T-cell (primary cell): ENCODE data around the gene DDAH2. TPM values are rescaled to one million over a fixed set of nuclear protein-coding genes. Genes with fewer than 3 reads are reported as not detected.

ENCODE experiments used
- ATAC-seq, 4 experiments: fragments of 200-7000 bp in 3 of 4; fragments of 150-1000 bp in 1 of 4; cut with Tn5 transposase; replicated peaks in 1 of 4; 1 replicate in 3 of 4; 2 replicates in 1 of 4; pipeline ENCODE4 v1.10.0; 2021; ENCODE audit warnings: moderate library complexity in 3 of 4, mild to moderate bottlenecking in 2 of 4, moderate number of reproducible peaks in 1 of 4
- CTCF ChIA-PET, 2 donors: fragments of 300-600 bp; sonication (Branson Sonifier 250); formaldehyde crosslinking; loops; one replicate each; lab custom pipeline; 2022; ENCODE audit warnings: antibody characterized with exemption in 2 of 2; lab: Charles Lee
- POLR2A ChIA-PET, 2 donors: fragments of 300-600 bp; sonication (Branson Sonifier 250); formaldehyde crosslinking; loops; one replicate each; lab custom pipeline; 2022; ENCODE audit warnings: antibody characterized with exemption in 2 of 2; lab: Charles Lee
- DNase-seq, 35 experiments: peaks; one replicate each; pipeline versions ENCODE4 v3.0.0 to v3.0.0-alpha.2; 2013 to 2023
- H3K27ac ChIP-seq: one replicate; pipeline ENCODE4 v1.5.1; 2013; ENCODE audit warnings: low read length
- H3K27me3 ChIP-seq, 2 experiments: replicated peaks in 1 of 2; 1 replicate in 1 of 2; 2 replicates in 1 of 2; pipeline versions ENCODE4 v1.6.1 to v1.7.0; 2013; ENCODE audit warnings: low read length in 1 of 2, mixed read lengths in 1 of 2; ENCODE audit not compliant: control insufficient read depth in 2 of 2, insufficient read depth in 2 of 2; ENCODE audit errors: extremely low read depth in 1 of 2
- H3K36me3 ChIP-seq, 2 donors: 1 replicate in 1 of 2; 2 replicates in 1 of 2; pipeline versions ENCODE4 v1.6.1 to v1.7.0; 2013; ENCODE audit warnings: low read length in 1 of 2; ENCODE audit not compliant: control insufficient read depth in 2 of 2, insufficient read depth in 1 of 2; ENCODE audit errors: extremely low read depth in 1 of 2
- H3K4me1 ChIP-seq, 2 experiments: 1 replicate in 1 of 2; 2 replicates in 1 of 2; pipeline versions ENCODE4 v1.6.1 to v1.7.0; 2013; ENCODE audit warnings: low read length in 2 of 2, mixed read lengths in 1 of 2; ENCODE audit not compliant: insufficient read depth in 2 of 2, control insufficient read depth in 1 of 2; ENCODE audit errors: extremely low read depth in 1 of 2
- H3K4me3 ChIP-seq, 2 donors: 1 replicate in 1 of 2; 2 replicates in 1 of 2; pipeline versions ENCODE4 v1.5.1 to v1.7.0; 2013; ENCODE audit warnings: mild to moderate bottlenecking in 2 of 2, low read length in 1 of 2, moderate library complexity in 1 of 2; ENCODE audit not compliant: control insufficient read depth in 1 of 2; ENCODE audit errors: extremely low read depth in 1 of 2
- H3K9me3 ChIP-seq: 2 replicates; pipeline ENCODE4 v1.7.0; 2013
- H3K27ac Mint-ChIP-seq, 2 donors: one replicate each; pipeline ENCODE4 v1.8.0; 2020 to 2021; ENCODE audit warnings: mild to moderate bottlenecking in 2 of 2, mixed read lengths in 2 of 2
- H3K27me3 Mint-ChIP-seq, 2 donors: one replicate each; pipeline ENCODE4 v1.8.0; 2021 to 2022; ENCODE audit warnings: mixed read lengths in 2 of 2
- H3K36me3 Mint-ChIP-seq: one replicate; pipeline ENCODE4 v1.8.0; 2021; ENCODE audit warnings: mixed read lengths
- H3K4me1 Mint-ChIP-seq, 3 donors: one replicate each; pipeline ENCODE4 v1.8.0; 2020 to 2022; ENCODE audit warnings: mixed read lengths in 3 of 3, mild to moderate bottlenecking in 1 of 3
- H3K4me3 Mint-ChIP-seq, 3 donors: one replicate each; pipeline ENCODE4 v1.8.0; 2020 to 2022; ENCODE audit warnings: mild to moderate bottlenecking in 3 of 3, mixed read lengths in 3 of 3, moderate library complexity in 3 of 3
- H3K9me3 Mint-ChIP-seq, 3 donors: one replicate each; pipeline ENCODE4 v1.8.0; 2020 to 2022; ENCODE audit warnings: mixed read lengths in 3 of 3
- WGBS: methylation state at CpG from one replicate; pipeline ENCODE4 v1.1.5; 2013; ENCODE audit warnings: missing lambda C conversion rate; ENCODE audit not compliant: insufficient coverage; 5-methylcytosine and 5-hydroxymethylcytosine counted together
- total RNA-seq, 35 experiments: library from RNA in 6 of 35; stranded (reverse) in 6 of 35; fragments of 120-200 nt in 1 of 35; gene quantifications; one replicate each; pipeline versions ENCODE4 v1.2.1 to v1.2.4 and lab custom pipeline; 2013 to 2026

DDAH2 gene, protein sequence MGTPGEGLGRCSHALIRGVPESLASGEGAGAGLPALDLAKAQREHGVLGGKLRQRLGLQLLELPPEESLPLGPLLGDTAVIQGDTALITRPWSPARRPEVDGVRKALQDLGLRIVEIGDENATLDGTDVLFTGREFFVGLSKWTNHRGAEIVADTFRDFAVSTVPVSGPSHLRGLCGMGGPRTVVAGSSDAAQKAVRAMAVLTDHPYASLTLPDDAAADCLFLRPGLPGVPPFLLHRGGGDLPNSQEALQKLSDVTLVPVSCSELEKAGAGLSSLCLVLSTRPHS
- total RNA-seq (10 to 100 TPM in 4 of 5 donors, 1 to 10 TPM in 1; 9.0 to 13.2 (median 11.5) TPM), total RNA-seq (lab: John Stamatoyannopoulos, UW) (2.4 to 13.5 (median 7.3) reads per million in 29 experiments)
- 9.4 TPM for total RNA-seq (2013)

DNA sequence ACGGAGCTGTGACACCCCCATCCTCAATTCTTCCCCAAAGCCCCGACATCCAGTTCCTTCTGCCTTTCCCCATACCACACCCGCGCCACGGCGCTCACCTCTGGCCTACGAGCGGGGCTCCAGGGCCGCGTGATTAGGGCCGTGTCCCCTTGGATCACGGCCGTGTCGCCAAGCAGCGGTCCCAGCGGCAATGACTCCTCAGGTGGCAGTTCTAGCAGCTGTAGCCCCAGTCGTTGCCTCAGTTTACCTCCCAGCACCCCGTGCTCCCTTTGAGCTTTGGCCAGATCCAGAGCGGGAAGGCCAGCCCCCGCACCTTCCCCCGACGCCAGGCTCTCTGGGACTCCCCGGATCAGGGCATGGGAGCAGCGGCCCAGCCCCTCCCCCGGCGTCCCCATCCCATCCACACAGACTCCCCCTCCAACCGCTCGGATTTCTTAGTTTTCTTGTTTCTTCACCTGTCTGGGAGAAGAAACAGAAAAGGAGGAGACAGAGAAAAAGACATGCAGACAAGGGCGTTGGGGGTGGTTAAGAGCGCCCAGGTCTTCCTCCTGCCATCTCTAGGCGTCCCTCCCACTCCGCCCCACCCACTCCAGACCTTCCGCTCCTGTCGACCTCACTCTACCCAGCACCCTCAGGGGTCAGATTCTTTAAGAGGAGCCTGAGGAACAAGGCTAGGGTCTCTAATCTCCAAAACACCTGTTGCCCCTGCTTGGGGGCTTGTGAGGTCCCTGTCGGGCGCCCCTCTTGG, at the start of gene DDAH2:
Gene DDAH2, minus strand, starts transcription at position 533 of the 748 bp plus-strand sequence. Its CDS starts 138 bp downstream, at position 395.
- H3K27me3 ChIP-seq, result no peaks in the 10 kb centered on the region
- DNase-seq (no peak), ATAC-seq (peak; percentile 12 to 33 (median 19))
- H3K4me3 ChIP-seq, result peak within 1 kb of the TSS; percentile 88 to 95
- WGBS, result 48% methylated on average over 26 of the region's 36 CpGs
- H3K27ac ChIP-seq, result peak within 1 kb of the TSS; percentile 22
- peak within 1 kb of the TSS; percentile 86 to 90 for H3K27ac Mint-ChIP-seq
- H3K36me3 Mint-ChIP-seq, result peaks cover 19% of the 10 kb centered on the region
- H3K36me3 ChIP-seq, result peaks cover 4 to 32% of the 10 kb centered on the region in 2 donors
- no peaks in the 10 kb centered on the region for H3K9me3 ChIP-seq
- H3K27me3 Mint-ChIP-seq, result no peaks in the 10 kb centered on the region
- peak within 1 kb of the TSS; percentile 94 to 96 (median 94) for H3K4me3 Mint-ChIP-seq
- ChIA-PET POLR2A (interaction anchor here in 1 of 2 donors (0.7 kb wide), 2 partner anchors 44 to 166 kb away, joined by 5 to 9 read pairs; no protein-coding TSS in a partner anchor), CTCF (interaction anchor here (0.6 to 2.3 kb wide), 12 partner anchors 9 to 134 kb away, joined by 3 to 29 read pairs (median 4); partner anchors contain the start of genes HSPA1A (in 1 of the 2), HSPA1L (in 1 of the 2), LSM2 (in 1 of the 2) and MSH5 (in 1 of the 2))
- peaks cover 46 to 60% (median 58%) of the 10 kb centered on the region in 3 donors for H3K4me1 Mint-ChIP-seq
- peaks cover 13 to 52% of the 10 kb centered on the region in 2 experiments for H3K4me1 ChIP-seq
- no peaks in the 10 kb centered on the region for H3K9me3 Mint-ChIP-seq

DNA sequence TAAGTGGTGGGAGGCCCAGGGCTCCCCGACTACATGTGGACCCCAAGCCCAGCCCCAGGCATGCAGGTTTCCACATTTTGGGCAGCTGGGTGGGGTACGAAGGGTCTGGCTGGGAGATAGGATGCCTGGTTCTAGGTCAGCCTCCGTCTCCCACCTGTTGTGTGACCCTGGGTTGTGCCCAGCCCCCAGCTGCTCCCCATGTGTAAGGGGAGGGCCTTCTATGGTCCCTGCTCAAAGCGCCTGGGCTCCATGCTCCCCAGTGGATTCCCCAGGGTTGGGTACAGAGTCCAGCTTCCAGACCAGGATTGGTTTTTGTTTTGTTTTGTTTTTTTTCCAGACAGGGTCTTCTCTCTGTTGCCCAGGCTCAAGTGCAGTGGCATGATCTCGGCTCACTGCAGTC, 49.1 kb upstream of the DDAH2 start:
- ATAC-seq (no peak), DNase-seq (no peak)
- H3K36me3 Mint-ChIP-seq, result peaks cover 19% of the 10 kb centered on the region
- H3K27me3 Mint-ChIP-seq, result no peaks in the 10 kb centered on the region
- H3K4me3 ChIP-seq, result no peak overlapping the region
- POLR2A ChIA-PET, result no interaction called here
- no peak overlapping the region for H3K27ac ChIP-seq
- H3K4me1 ChIP-seq, result peaks cover under 1 to 44% of the 10 kb centered on the region in 2 experiments
- no peak overlapping the region for H3K4me3 Mint-ChIP-seq
- H3K27ac Mint-ChIP-seq, result no peak overlapping the region
- no peaks in the 10 kb centered on the region for H3K9me3 ChIP-seq
- 87% methylated on average over 5 of the region's 5 CpGs for WGBS
- H3K4me1 Mint-ChIP-seq, result peaks cover 23 to 32% (median 24%) of the 10 kb centered on the region in 3 donors
- no peaks in the 10 kb centered on the region for H3K9me3 Mint-ChIP-seq
- H3K36me3 ChIP-seq, result peaks cover 20 to 43% of the 10 kb centered on the region in 2 donors
- CTCF ChIA-PET, result interaction anchor here in 1 of 2 donors (0.6 kb wide), 1 partner anchor 87 kb away, joined by 3 read pairs; no protein-coding TSS in a partner anchor
- H3K27me3 ChIP-seq, result no peaks in the 10 kb centered on the region

DNA sequence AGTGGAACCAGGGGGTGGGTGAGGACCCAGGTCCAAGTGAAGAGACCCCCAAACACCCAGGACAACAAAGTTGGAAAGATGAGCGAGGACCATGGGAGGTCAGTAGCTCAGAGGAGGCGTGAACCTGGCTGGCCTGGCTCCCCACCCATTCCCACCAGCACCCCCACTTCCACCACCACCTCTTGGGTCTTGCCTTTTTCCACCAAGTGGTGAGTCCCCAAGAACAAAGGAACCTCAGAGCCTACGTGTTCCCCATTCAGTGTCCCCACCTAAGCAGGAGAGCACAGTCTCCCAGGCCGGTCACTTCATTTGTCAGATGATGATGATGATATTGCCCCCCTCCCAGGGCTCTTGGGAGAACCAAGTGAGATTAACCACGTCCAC, 48.6 kb upstream of the DDAH2 start:
- ATAC-seq (no peak), DNase-seq (no peak)
- Mint-ChIP-seq H3K4me1 (peaks cover 28 to 37% (median 29%) of the 10 kb centered on the region in 3 donors), H3K4me3 (no peak overlapping the region), H3K9me3 (no peaks in the 10 kb centered on the region), H3K27ac (peak overlapping the region in 1 of 2 donors; percentile 28), H3K36me3 (peaks cover 15% of the 10 kb centered on the region), H3K27me3 (no peaks in the 10 kb centered on the region)
- 100% methylated on average over 3 of the region's 5 CpGs for WGBS
- Histone ChIP-seq H3K4me1 (peaks cover 5 to 49% of the 10 kb centered on the region in 2 experiments), H3K36me3 (peaks cover 20 to 39% of the 10 kb centered on the region in 2 donors), H3K4me3 (no peak overlapping the region), H3K27ac (peak overlapping the region; percentile 54), H3K9me3 (no peaks in the 10 kb centered on the region), H3K27me3 (no peaks in the 10 kb centered on the region)
- ChIA-PET POLR2A (no interaction called here), CTCF (interaction anchor here in 1 of 2 donors (0.6 to 0.7 kb wide), 3 partner anchors 52 to 87 kb away, joined by 3 to 4 read pairs (median 3); no protein-coding TSS in a partner anchor)

DNA sequence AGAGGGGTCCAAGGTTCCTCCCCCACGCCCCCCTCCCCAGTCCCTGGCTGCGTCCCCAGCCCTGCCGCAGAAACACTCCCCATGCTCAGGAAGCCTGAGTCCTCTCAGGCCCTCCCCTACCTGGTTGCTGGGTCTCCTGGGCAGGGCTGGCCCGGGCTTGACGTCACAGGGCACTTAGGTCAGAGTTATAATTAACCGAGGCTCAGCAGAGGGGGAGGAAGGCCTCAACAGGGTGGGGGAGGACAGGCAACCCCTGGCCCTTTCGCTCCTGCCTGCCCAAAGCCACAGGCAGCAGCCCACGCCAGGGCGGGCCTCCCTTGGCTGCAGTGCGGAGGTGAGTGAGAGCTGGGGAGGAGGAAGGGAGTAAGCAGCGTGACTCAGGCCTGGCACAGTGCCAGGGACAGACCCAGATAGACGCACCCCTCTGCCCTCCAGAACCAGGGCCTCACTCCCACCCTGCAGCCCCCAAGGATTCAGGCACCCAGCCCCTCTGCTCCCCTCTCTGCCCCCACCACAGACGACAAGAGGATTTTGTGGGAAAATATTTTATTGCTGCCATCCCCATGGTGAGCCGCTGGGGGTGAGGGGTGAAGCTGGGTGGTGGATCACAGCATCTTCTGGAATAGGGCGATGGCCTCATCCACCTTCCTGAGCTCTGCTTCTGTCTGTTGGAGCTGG, 48.0 kb upstream of the DDAH2 start, which contains the start of gene VWA7:
Gene VWA7, minus strand, starts transcription at position 340 of the 678 bp plus-strand sequence. CDS start 549 bp downstream, outside the sequence.
- Histone ChIP-seq H3K36me3 (peaks cover 20 to 34% of the 10 kb centered on the region in 2 donors), H3K4me3 (no peak within 1 kb of the TSS), H3K4me1 (peaks cover 8 to 54% of the 10 kb centered on the region in 2 experiments), H3K9me3 (no peaks in the 10 kb centered on the region), H3K27me3 (no peaks in the 10 kb centered on the region), H3K27ac (peak within 1 kb of the TSS; percentile 54)
- ChIA-PET CTCF (interaction anchor here in 1 of 2 donors (0.6 to 0.7 kb wide), 2 partner anchors 53 to 80 kb away, joined by 3 to 4 read pairs; no protein-coding TSS in a partner anchor), POLR2A (no interaction called here)
- WGBS, result 13% methylated on average over 5 of the region's 15 CpGs
- H3K36me3 Mint-ChIP-seq, result peaks cover 13% of the 10 kb centered on the region
- peaks cover 31 to 41% (median 32%) of the 10 kb centered on the region in 3 donors for H3K4me1 Mint-ChIP-seq
- H3K27me3 Mint-ChIP-seq, result no peaks in the 10 kb centered on the region
- peak within 1 kb of the TSS in 1 of 3 donors; percentile 54 for H3K4me3 Mint-ChIP-seq
- H3K27ac Mint-ChIP-seq, result peak within 1 kb of the TSS; percentile 28 to 61
- no peaks in the 10 kb centered on the region for H3K9me3 Mint-ChIP-seq
- peak; percentile 64 to 76 (median 71) for ATAC-seq
- DNase-seq, result peak in 34 of 35 experiments; percentile 10 to 69 (median 35)

DNA sequence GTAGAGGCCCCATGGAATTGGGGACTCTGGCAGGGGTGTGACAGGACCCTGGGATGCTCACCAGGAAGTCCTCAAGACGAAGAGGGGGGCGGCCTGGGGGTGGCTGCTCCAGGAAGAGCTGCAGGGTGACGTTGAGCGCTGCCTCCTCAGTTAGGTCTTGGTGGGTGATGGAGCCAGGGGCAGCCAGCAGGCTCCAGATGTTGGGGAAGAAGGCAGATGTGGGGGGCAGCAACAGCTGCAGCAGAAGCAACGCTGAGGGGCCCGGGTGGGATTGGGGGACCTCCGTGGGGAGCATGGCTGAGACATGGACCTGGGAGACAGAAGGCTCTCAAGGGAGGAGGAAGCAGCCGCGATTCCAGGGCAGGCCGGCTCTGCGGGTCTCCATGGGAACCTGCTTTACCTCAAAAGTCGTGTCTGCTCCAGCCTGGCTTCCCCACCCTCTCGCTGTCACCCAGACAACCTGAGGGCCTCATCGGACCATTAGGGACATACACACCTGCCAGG, 47.4 kb upstream of the DDAH2 start:
- ATAC-seq (peak in 1 of 4 experiments; percentile 15), DNase-seq (no peak)
- no peak overlapping the region for H3K4me3 ChIP-seq
- no peaks in the 10 kb centered on the region for H3K27me3 Mint-ChIP-seq
- peaks cover 13% of the 10 kb centered on the region for H3K36me3 Mint-ChIP-seq
- peaks cover 32 to 44% (median 35%) of the 10 kb centered on the region in 3 donors for H3K4me1 Mint-ChIP-seq
- CTCF ChIA-PET, result no interaction called here
- H3K4me1 ChIP-seq, result peaks cover 10 to 60% of the 10 kb centered on the region in 2 experiments
- H3K27me3 ChIP-seq, result no peaks in the 10 kb centered on the region
- H3K27ac Mint-ChIP-seq, result no peak overlapping the region
- H3K27ac ChIP-seq, result peak overlapping the region; percentile 54
- 38% methylated on average over 14 of the region's 14 CpGs for WGBS
- H3K4me3 Mint-ChIP-seq, result peak overlapping the region in 1 of 3 donors; percentile 54
- H3K9me3 ChIP-seq, result no peaks in the 10 kb centered on the region
- no peaks in the 10 kb centered on the region for H3K9me3 Mint-ChIP-seq
- POLR2A ChIA-PET, result no interaction called here
- H3K36me3 ChIP-seq, result peaks cover 20 to 28% of the 10 kb centered on the region in 2 donors
